ENCODE data around the gene MZT2B.
"Not testable (repeated sequence)": the region's sequence is repeated elsewhere in the genome, so short reads cannot be mapped to it uniquely, and the experiment has no call there.

Gene MZT2B

GRCh38 chr2:130220505-130220904 lies 38.4 kb downstream of the MZT2B start:
- not testable (repeated sequence) for DNase-seq

- DNase-seq: not testable (repeated sequence)
These were observed 40.5 kb downstream of the MZT2B start for GRCh38 chr2:130222523-130222922.

GRCh38 chr2:130228005-130228404 lies 45.9 kb downstream of the MZT2B start:
- not testable (repeated sequence) for DNase-seq

- not testable (repeated sequence) for DNase-seq
These were observed 46.6 kb downstream of the MZT2B start for GRCh38 chr2:130228467-130229160.

GRCh38 chr2:130229161-130229510 lies 47.1 kb downstream of the MZT2B start:
- DNase-seq: not testable (repeated sequence)

GRCh38 chr2:130230376-130230775 lies 48.3 kb downstream of the MZT2B start:
- DNase-seq: not testable (repeated sequence)

- DNase-seq: not testable (repeated sequence)
These were observed 48.8 kb downstream of the MZT2B start for GRCh38 chr2:130230907-130231306.

GRCh38 chr2:130231656-130232055 lies 49.6 kb downstream of the MZT2B start:
- DNase-seq: no peak

- DNase-seq: not testable (repeated sequence)
These were observed 51.0 kb downstream of the MZT2B start for GRCh38 chr2:130233066-130233465.

GRCh38 chr2:130239581-130239980 lies 57.5 kb downstream of the MZT2B start:
- not testable (repeated sequence) for DNase-seq

All from NCI-H1105 (cell line).